Smooth muscle cell (in vitro differentiated cells): ENCODE measurements around the gene CT83. TPM values are rescaled to one million over a fixed set of nuclear protein-coding genes. Genes with fewer than 3 reads are reported as not detected.

ENCODE experiments used
- DNase-seq: peaks from one replicate; lab custom pipeline; 2025; ENCODE audit not compliant: unreplicated experiment; lab: John Stamatoyannopoulos, UW
- H2AFZ ChIP-seq: fragments of 200-600 bp; sonication (generic); 2 replicates; pipeline ENCODE4 v1.6.0; 2016; ENCODE audit warnings: antibody characterized with exemption, low read depth, mild to moderate bottlenecking
- H3F3A ChIP-seq: fragments of 200-600 bp; sonication (generic); 2 replicates; pipeline ENCODE4 v1.6.0; 2017; ENCODE audit warnings: antibody characterized with exemption, low read depth
- H3K27ac ChIP-seq: fragments of 200-600 bp; sonication (generic); 2 replicates; pipeline ENCODE4 v1.5.1; 2016; ENCODE audit warnings: low read depth, mild to moderate bottlenecking
- H3K27me3 ChIP-seq: fragments of 200-600 bp; sonication (generic); 2 replicates; pipeline ENCODE4 v1.6.1; 2016; ENCODE audit warnings: low read depth, mild to moderate bottlenecking
- H3K36me3 ChIP-seq: fragments of 200-600 bp; sonication (generic); 2 replicates; pipeline ENCODE4 v1.5.1; 2016; ENCODE audit warnings: low read depth
- H3K4me1 ChIP-seq: fragments of 200-600 bp; sonication (generic); 2 replicates; pipeline ENCODE4 v1.5.1; 2016; ENCODE audit warnings: low read depth
- H3K4me2 ChIP-seq: fragments of 200-600 bp; sonication (generic); 2 replicates; pipeline ENCODE4 v1.6.0; 2016; ENCODE audit warnings: mild to moderate bottlenecking
- H3K4me3 ChIP-seq: fragments of 200-600 bp; sonication (generic); 2 replicates; pipeline ENCODE4 v1.5.1; 2016; ENCODE audit warnings: mild to moderate bottlenecking
- H3K79me2 ChIP-seq: fragments of 200-600 bp; sonication (generic); 2 replicates; pipeline ENCODE4 v1.6.0; 2016; ENCODE audit warnings: low read depth, mild to moderate bottlenecking
- H3K9ac ChIP-seq: fragments of 200-600 bp; sonication (generic); 2 replicates; pipeline ENCODE4 v1.6.0; 2016; ENCODE audit warnings: low read depth
- H3K9me3 ChIP-seq: fragments of 200-600 bp; sonication (generic); replicated peaks from 2 replicates; pipeline ENCODE4 v1.5.1; 2016; ENCODE audit warnings: low read depth
- H4K20me1 ChIP-seq: fragments of 200-600 bp; sonication (generic); 2 replicates; pipeline ENCODE4 v1.6.0; 2016; ENCODE audit warnings: low read depth
- WGBS: methylation state at CpG from one replicate; pipeline ENCODE4 v1.1.7; 2016; ENCODE audit warnings: low lambda C conversion rate; 5-methylcytosine and 5-hydroxymethylcytosine counted together
- polyA plus RNA-seq: library from polyadenylated mRNA; unstranded; fragments of >200 nt; fragmentation: Nextera tagmentation; extraction: Ambion mirVana; gene quantifications from 2 replicates; pipeline ENCODE4 v1.2.1, GENCODE V29; 2016
- total RNA-seq: library from RNA; depleted of rRNA; stranded (reverse); fragments of >200 nt; gene quantifications from 2 replicates; pipeline ENCODE4 v1.2.3, GENCODE V29; 2014
- TF ChIP-seq, protein P1 (sequence below): fragments of 200-600 bp; sonication (generic); IDR thresholded peaks from 2 replicates; pipeline ENCODE4 v1.5.1; 2017; ENCODE audit warnings: borderline replicate concordance, mild to moderate bottlenecking, antibody characterized with exemption; ENCODE audit not compliant: insufficient read depth, poor library complexity, severe bottlenecking

The CT83 gene
- total and polyA plus RNA-seq, 2 experiments from 2014 or later, result not detected

- Histone ChIP-seq H3K4me3 (no peak overlapping the region), H3K9ac (no peak overlapping the region), H3F3A (no peaks in the 10 kb centered on the region), H4K20me1 (no peaks in the 10 kb centered on the region), H3K79me2 (no peaks in the 10 kb centered on the region), H2AFZ (no peak overlapping the region), H3K9me3 (no peaks in the 10 kb centered on the region), H3K36me3 (no peaks in the 10 kb centered on the region), H3K27me3 (no peaks in the 10 kb centered on the region), H3K4me2 (no peak overlapping the region), H3K27ac (no peak overlapping the region), H3K4me1 (no peaks in the 10 kb centered on the region)
- WGBS, result 79% methylated on average over 3 of the region's 3 CpGs
- DNase-seq, result no peak
- TF ChIP-seq, protein P1, sequence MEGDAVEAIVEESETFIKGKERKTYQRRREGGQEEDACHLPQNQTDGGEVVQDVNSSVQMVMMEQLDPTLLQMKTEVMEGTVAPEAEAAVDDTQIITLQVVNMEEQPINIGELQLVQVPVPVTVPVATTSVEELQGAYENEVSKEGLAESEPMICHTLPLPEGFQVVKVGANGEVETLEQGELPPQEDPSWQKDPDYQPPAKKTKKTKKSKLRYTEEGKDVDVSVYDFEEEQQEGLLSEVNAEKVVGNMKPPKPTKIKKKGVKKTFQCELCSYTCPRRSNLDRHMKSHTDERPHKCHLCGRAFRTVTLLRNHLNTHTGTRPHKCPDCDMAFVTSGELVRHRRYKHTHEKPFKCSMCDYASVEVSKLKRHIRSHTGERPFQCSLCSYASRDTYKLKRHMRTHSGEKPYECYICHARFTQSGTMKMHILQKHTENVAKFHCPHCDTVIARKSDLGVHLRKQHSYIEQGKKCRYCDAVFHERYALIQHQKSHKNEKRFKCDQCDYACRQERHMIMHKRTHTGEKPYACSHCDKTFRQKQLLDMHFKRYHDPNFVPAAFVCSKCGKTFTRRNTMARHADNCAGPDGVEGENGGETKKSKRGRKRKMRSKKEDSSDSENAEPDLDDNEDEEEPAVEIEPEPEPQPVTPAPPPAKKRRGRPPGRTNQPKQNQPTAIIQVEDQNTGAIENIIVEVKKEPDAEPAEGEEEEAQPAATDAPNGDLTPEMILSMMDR, result no peak
Measured at GRCh38 chrX:116427978-116428377, 34.8 kb downstream of the CT83 start.

- no peaks in the 10 kb centered on the region for H3K79me2 ChIP-seq
- H3K4me3 ChIP-seq, result no peak overlapping the region
- H4K20me1 ChIP-seq, result no peaks in the 10 kb centered on the region
- no peaks in the 10 kb centered on the region for H3K4me1 ChIP-seq
- TF ChIP-seq, protein P1, result no peak
- WGBS, result 58% methylated on average over 4 of the region's 4 CpGs
- H3K9ac ChIP-seq, result no peak overlapping the region
- no peaks in the 10 kb centered on the region for H3K27me3 ChIP-seq
- H3K4me2 ChIP-seq, result no peak overlapping the region
- H2AFZ ChIP-seq, result no peak overlapping the region
- no peak overlapping the region for H3K27ac ChIP-seq
- no peaks in the 10 kb centered on the region for H3K9me3 ChIP-seq
- no peak for DNase-seq
- H3F3A ChIP-seq, result no peaks in the 10 kb centered on the region
- no peaks in the 10 kb centered on the region for H3K36me3 ChIP-seq
Measured at GRCh38 chrX:116417968-116418367, 44.8 kb downstream of the CT83 start.

DNA sequence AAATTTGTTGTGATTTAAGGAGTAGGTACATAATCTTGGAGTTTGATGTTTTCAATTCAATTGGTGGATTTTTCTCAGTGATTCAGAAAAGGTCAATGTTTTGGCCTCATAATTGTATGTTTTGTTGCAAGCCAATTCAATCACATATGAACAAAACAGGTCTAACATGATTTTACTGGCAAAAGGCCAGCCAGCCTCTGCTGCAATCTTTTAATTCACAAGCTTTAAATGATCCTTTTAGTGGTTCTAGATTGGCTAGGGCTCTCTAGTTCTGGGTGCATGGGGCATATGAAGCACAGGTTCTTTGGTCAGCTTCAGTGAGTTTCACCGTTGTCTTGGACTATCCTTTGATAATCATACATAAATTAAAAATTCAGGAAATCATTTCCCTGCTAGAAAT lies 45.6 kb downstream of the CT83 start:
- no peaks in the 10 kb centered on the region for H4K20me1 ChIP-seq
- no peaks in the 10 kb centered on the region for H3K36me3 ChIP-seq
- H3F3A ChIP-seq, result no peaks in the 10 kb centered on the region
- no peaks in the 10 kb centered on the region for H3K4me1 ChIP-seq
- TF ChIP-seq, protein P1, result no peak
- H3K79me2 ChIP-seq, result no peaks in the 10 kb centered on the region
- H3K9ac ChIP-seq, result no peak overlapping the region
- no peak overlapping the region for H3K4me3 ChIP-seq
- no peaks in the 10 kb centered on the region for H3K9me3 ChIP-seq
- H2AFZ ChIP-seq, result no peak overlapping the region
- H3K27me3 ChIP-seq, result no peaks in the 10 kb centered on the region
- no peak overlapping the region for H3K4me2 ChIP-seq
- no peak overlapping the region for H3K27ac ChIP-seq
- no peak for DNase-seq
- 91% methylated on average over 1 of the region's 1 CpG for WGBS

DNA sequence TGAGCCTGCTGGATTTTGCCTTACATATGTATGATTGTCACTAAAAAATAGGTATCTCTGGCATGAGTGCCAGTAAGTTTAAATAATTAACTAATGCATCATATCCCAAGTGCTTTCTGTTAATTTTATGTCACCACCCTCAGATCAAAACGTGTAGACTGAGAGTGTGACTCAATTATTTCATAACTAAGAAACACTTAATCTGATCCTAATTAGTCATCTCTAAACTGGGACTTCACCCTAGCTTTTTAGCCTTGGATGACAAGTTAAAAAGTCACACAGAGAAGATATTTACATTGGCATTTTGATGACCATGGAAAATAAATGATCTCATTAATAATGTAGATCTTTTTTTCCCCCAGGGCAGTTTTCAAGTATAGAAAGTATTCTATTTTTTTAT lies 49.5 kb downstream of the CT83 start:
- Histone ChIP-seq H3K27me3 (no peaks in the 10 kb centered on the region), H3K4me3 (no peak overlapping the region), H3K4me1 (no peaks in the 10 kb centered on the region), H3K79me2 (no peaks in the 10 kb centered on the region), H3K4me2 (no peak overlapping the region), H3K27ac (no peak overlapping the region), H4K20me1 (no peaks in the 10 kb centered on the region), H3K36me3 (no peaks in the 10 kb centered on the region), H3F3A (no peaks in the 10 kb centered on the region), H2AFZ (no peak overlapping the region), H3K9me3 (no peaks in the 10 kb centered on the region), H3K9ac (no peak overlapping the region)
- WGBS, result 43% methylated on average over 1 of the region's 1 CpG
- DNase-seq, result no peak
- TF ChIP-seq, protein P1, result no peak
